Skin of body (tissue), 2 donors: ENCODE measurements around the gene TRMT11. TPM values are rescaled to one million over a fixed set of nuclear protein-coding genes. Genes with fewer than 3 reads are reported as not detected.
"Not testable (repeated sequence)": the region's sequence is repeated elsewhere in the genome, so short reads cannot be mapped to it uniquely, and the experiment has no call there.

Experiments
- DNase-seq: peaks from one replicate; lab custom pipeline; 2025; lab: John Stamatoyannopoulos, UW
- total RNA-seq: library from RNA; depleted of rRNA; stranded (reverse); fragments of >200 nt; gene quantifications from one replicate; pipeline ENCODE4 v1.2.3, GENCODE V29; 2014

TRMT11 gene
- total RNA-seq, 1 donor from 2014 or later: 23.9 TPM

DNA sequence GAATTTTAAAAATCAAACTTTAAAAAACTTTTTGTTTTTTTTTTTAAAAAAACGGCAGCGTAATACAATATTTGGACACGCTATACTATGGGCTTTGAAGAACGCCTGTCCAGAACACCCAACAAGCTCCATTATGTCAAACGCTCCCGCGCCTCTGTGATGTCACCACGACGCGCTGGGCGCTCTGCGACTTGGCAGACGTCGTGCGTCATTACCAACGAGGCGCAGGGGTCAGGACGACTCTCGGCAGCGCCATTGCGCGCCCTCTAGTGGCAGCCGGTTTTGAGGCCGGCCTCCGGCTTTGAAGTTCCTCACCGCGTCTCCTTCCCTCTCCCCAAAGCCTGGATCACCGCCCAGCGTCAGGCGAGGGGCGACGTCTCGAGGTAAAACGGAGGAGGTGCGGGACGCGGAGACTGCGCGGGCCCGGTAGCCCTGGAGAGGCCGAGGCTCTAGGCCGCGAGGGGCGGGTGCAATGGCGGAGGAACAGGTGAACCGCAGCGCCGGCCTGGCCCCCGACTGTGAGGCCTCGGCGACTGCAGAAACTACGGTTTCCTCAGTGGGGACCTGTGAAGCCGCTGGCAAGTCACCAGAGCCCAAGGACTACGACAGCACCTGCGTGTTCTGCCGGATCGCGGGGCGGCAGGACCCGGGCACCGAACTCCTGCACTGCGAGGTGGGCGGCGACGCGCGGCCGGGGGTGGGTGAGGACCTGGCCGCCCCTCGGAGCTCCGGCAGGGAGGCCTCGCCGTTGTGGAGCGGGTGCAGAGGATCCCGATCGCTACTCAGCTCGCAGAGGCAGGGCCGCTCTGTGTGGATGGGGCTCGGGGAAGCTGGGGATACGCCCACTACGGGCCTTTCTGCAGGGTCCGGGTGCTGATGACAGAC lies 29.6 kb upstream of the TRMT11 start, which contains the start of gene HINT3:
Gene HINT3 (plus strand): TSS at position 265 of the 885 bp plus-strand sequence. CDS start 208 bp downstream, at position 473.
- peak; percentile 96 for DNase-seq

DNA sequence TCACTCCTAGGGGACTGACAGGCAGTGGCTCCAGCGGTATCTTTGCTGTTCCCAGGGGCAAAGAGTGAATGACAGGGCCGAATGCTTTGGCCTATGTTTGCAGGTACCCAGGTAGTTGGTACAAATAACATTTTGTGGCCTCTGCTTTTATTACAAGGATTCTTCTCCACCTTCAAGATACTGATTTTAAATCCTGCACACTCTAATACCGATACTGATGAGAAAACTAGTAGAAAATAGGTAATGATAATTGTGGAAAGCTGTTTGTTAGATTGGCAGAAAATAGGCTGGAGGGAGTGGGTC lies 29.0 kb upstream of the TRMT11 start:
- DNase-seq: no peak

DNA sequence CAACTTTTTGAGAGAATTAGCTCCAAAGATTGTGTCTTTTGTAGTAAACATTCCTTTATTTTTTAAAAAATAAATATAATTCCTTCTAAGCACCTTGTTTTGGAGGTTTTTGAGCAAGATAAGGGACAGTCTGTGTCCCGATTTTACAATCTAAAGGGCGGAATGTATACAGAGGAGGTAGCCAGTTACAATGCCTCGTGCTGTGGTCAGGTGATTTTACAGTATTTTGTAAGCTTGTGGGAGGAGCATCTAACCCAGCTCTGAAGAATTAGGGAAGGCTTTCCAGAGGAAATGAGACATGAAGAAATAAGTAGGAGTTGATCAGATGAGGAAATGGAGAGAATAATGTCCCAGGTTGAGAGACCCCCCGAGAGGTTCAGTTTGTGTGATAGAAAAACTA lies 28.5 kb upstream of the TRMT11 start:
- no peak for DNase-seq

DNA sequence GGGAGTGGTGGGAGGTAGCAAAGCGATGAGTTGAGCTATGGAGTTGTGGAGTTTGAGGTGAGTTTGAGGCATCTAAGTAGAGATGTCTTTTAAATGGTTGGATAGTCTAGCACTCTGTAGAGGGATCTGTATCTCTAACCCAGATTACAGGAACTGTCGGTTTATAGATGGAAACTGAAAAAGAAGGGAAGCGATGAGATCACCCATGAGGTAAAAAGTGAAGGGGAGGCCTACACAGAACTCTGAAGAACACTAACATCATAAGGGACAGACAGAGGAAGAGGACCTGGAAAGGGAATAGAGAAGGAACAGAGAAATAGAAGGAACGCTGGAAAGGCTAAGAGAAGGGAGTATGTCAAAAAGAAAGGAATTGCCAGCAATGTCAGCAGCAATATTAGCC lies 27.3 kb upstream of the TRMT11 start:
- DNase-seq: no peak

DNA sequence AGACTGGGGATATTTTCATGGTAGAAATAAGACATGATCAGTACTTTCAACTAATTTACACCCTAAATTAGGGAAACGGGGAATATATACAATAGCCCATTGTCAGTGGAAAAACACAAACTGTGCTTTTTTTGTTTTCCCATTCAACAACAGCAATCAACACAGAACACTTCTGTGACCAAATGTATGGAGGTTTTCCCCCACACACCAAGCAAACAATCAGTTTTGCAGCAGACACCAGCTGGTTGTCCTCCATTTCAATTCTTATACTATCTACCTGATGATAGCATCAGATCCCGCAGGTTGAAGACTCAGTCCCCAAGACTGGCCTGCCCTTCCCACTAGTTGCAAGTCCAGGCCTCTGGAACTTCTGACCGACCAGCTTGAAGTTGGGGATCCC lies 25.2 kb upstream of the TRMT11 start:
- no peak for DNase-seq

DNA sequence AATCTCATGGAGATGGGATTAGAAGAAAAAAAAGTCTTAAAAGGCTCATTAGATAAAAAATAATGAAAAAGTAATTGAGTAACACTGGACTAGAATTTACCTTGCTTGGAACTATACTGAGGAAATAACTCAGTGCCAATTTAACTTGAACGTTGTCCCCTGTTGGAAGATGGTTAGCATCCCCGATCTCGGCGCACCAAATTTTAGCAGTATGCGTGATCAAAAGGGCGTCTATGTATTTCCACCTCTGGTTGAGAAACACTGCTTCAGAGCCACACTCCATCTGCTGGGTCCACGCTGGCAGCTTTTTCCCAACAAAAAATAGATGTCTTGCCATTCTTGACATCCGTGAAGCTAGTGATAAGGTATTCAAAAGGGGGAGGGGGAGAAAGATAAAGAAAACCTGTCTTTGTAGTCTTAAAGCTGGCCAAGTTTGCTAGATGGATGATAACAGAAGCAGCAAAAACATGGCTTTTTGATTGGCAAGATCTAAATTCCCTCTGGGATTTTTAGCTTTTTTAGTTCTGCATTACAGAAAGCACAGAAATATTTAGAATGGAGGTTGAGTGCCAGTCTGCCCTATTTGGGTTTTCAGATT lies 23.3 kb upstream of the TRMT11 start:
- no peak for DNase-seq

DNA sequence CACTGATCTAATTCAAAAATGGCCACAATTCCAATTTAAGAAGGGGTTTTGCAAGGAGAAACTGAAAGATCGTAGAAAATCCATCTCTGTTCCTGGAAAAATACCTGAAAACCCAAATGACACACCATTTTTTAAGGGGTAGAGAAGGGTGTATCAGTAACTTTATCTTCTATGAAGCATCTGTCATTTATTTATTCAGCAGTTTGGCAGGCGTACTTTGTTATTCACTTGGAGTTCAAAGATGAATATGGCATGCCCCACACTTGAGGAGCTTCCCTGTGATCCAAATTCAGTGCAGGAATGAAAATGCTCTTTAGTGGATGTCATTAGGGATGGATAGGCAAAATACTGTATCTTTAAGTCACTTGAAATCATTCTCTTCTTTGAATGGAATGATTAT lies 22.5 kb upstream of the TRMT11 start:
- DNase-seq: no peak

DNA sequence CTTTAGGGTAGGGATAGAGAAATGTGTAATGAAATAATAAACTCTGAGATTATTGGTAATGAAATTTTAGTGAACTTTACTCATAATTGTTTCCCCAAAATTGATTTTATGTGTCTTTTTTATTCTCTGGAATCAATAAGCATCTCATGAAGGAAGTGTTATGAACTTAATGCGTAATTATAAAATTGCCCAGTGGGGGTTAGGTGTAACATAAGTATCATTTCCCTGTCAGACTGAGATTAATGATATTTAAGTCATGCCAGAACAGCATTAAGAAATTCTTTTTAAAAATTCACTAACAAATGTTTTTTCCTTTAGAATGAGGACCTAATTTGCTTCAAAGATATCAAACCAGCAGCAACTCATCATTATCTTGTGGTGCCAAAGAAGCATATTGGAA lies 19.8 kb upstream of the TRMT11 start:
- no peak for DNase-seq

DNA sequence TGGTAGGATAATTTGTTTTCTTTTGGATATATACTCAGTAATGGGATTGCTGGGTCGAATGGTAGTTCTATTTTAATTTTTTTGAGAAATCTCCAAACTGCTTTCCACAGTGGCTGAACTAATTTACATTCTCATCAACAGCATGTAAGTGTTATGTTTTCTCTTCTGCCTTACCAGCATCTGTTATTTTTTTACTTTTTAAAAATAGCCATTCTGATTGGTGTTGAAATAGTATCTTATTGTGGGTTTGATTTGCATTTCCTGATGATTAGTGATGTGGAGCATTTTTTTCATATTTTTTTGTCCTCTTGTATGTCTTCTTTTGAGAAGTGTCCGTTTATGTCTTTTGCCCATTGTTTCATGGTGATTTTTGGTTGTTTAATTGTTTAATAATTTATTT lies 17.8 kb upstream of the TRMT11 start:
- no peak for DNase-seq

DNA sequence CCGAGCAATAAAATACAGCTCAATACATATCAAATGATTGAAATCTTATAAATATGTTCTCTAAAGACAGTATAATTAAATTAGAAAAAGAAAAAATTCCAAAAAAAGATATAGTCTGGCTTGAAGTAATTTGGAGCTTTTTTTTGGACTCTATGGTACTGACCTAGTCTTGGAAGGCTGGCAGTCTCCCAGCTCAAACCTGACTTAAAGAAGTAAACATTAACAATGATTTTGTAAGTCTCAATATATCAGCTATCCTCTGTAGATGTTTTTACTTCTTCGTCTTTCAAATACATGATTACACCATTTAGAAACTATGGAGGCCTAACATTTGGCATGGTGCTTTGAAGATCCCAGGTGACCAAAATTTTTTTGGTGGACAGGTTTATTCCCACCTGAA lies 15.6 kb upstream of the TRMT11 start:
- DNase-seq: no peak

DNA sequence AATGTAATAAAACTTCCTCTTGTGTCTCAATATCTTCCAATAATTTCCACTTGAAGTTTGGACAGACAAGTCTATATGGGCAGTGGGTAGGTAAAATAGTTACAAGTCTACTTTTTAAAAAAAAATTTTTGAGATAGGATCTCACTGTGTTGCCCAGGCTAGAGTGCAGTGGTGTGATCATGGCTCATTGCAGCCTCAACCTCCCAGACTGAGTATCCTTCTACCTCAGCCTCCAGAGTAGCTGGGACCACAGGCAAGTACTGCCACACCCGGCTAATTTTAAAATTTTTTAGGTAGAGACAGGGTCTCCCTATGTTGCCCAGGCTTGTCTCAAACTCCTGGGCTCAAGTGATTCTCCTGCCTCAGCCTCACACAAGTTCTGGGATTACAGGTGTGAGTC lies 13.9 kb upstream of the TRMT11 start:
- DNase-seq: not testable (repeated sequence)

DNA sequence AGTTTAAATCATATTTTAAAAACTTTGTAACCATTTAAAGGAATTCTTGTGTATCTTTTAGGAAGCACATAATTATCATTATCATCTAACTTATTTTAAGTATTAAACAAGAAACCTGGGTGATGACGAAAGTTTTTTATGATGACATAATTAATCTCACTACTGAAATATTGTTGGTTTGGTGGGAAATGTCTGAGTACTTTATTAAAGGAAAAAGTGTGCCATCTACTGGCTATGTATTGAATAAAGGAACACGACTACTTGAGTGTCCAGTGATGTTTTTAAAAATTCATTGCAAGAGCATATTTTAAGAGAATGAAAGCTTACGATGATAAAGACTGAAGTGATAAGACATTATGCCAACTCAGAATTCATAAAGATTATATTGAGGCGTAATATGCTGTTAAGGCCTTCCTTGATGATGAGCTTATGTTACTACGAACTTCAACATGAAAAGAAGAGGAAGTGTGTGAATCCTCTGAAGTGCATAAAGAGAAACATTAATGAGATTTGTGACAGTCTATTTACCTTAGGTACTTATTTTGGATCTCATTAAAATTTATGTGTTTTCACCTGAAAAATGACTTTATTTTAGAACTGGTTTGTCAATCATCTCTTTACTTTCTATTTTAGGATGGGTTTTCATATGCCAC lies 12.0 kb upstream of the TRMT11 start:
- peak; percentile 43 for DNase-seq

DNA sequence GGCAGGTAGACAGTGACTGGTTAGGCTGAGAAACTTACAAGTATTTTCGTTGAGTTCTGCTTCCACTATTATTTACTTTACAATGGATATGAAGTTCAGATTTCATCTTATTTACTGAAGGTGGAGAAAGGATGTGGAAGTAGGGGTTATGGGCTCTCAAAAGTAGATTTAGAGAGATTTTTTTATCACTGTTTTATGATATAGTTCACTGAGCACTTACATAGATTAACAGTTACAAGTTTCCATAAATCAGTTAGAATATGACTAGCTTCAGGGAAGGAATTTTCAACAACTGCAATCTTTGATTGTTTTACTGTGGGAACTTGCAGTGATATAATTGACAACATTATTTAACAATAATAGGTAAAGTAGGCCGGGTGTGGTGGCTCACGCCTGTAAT lies 7.2 kb upstream of the TRMT11 start:
- DNase-seq: no peak

DNA sequence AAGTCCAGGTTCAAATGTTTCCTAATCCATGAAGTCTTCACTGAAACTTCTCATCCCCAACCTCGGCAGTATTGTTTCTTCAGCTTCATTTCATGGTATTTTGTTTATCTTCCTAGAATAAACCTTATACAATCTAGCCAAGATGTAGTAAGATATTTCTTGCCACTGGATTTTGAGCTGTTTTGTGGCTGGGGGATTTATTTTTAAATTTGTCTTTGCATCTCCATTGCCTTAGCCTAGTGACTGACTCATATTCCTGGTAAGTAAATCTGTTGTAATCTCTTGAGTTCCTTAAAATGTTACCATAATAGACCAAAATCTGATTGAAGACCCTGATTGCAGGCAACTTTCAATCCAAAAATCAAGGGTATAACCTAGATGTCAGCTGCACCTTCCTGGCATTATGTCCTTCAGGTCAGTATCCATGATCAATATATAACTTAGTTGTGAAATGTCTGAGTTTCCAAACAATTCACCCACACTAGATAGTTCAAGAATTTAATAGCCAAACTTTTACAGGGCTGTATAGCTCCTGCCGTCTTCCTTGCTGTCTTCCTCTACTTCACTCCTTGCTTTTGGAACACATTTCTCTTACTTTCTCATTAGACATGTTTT lies 4.7 kb upstream of the TRMT11 start:
- no peak for DNase-seq

DNA sequence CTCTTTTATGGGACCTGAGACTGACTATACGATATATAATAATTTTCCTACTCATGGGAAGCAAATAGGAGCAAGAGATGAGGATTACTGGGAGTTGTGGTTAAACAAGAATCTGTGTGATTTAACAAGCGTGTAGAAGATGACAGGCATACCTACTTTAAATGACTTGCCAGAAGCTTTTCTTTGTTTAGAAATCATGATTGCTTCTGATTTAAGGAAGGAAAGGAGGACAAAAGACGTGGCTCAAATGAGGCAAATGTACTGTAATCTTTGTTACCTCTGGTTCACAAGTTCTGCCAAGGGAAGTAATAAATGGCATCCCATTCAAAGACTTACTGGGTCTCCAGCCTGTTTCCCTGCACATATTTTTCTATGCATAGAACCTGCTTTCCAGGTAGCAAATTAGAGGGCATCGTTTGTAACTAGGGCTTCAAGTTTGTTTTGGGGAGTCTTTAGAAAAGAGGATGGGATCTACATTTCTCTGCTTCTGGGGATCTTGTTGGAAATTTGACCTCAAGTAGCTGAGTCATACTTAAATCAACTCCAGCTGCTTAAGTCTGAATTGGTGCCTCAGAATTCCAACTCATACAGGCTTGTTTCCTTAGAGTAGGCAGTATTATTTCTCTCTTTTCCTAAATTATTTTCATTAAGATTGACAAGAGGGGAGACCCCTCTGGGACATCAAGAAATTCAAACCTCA lies 2.9 kb upstream of the TRMT11 start:
- DNase-seq: no peak

DNA sequence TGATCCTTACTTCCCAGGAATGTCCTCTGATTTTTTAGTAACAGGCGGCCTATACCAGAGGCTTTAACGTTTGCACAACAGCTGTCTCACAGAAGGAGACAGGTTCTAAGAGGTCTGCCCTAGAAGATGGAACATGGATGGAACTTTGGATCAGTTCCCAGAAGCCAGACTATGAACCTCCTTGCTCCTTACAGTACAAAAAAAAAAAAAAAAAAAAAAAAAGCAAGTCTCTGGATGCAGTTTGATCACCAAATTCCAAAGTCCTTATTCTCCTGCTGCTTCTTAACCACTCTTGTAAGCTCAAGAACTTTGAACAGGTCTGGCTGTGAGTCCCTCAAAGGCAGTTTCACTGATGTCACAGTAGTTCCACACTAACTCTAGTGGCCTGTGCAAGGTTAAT lies 2.0 kb upstream of the TRMT11 start:
- DNase-seq: no peak

DNA sequence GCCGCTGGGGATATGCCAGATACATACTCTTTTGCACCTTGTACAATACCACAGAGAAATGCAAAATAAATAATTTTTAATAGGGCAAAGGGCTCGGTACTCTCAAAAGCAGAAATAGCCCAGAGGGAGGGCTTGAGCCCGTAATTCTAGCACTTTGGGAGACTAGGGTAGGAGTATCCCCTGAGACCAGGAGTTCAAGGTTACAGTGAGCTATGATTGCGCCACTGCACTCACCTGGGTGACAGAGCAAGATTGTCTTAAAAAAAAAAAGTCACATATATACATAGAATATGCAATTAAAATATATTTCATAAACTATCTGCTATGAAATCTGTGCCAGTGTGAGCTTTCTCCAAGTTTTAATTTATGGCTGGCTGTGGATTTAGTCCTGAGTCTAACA lies 818 bp upstream of the TRMT11 start:
- DNase-seq: no peak

DNA sequence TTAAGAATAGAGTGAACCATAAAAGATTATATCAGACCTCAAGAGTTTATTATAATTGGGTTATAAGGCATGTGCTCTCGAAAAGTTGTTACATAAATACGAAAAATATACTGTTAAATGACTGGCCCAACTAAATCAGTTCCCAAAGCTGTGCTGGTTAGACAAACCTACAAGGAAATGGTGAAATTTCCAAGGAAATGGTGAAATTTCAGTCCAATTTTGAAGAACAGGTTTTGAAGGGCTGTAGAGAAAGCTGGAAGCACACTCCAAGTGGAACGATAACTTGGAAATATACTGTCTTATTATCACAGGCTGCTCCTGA lies 400 bp upstream of the TRMT11 start:
- no peak for DNase-seq

DNA sequence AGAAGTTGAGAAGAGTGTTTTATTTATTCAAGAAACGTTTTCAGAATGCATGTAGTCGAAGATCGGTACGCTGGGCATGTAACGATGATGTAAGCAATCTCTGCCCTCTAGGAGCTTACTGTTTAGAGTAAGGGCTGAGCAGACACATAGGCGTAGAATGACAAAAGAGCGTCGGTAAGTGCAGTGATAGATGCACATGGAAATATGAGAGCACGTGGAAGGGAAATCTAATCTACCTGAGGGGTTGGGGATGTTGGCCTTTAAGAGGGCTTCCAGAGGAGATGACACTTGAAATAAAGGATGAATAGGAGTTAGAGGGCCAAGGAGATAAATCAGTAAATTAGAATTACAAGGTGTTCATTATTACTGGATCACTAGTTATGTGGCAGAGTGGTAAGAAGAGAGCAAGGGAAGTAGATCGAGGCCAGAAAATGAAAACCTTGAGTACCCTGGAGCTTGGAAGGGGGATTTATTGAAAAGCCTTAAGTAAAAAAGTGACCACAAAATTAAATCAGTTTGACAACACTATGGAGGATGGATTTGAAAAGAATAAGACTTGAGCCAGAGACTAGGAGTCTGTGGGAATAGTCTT lies 782 bp downstream of the TRMT11 start:
- DNase-seq: no peak

DNA sequence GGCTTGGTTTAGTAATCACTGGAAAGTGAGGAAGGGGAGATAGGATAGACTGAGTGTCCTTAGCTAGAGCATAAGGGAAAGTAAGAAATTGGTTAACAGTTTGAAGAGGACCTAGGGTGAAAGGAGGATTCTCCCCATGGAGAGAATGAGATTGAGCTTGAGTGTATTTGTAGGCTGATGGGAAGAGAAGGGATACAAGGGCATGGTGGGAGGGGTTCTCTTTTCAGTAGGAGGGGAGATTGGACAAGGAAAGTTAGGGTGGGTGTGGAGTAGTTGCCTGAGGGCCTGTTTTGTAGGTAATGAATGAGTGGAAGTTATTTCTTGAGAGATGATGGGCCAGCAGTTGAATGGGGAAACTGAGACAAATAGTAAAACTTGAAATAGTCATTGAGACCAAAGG lies 1.9 kb downstream of the TRMT11 start:
- no peak for DNase-seq

DNA sequence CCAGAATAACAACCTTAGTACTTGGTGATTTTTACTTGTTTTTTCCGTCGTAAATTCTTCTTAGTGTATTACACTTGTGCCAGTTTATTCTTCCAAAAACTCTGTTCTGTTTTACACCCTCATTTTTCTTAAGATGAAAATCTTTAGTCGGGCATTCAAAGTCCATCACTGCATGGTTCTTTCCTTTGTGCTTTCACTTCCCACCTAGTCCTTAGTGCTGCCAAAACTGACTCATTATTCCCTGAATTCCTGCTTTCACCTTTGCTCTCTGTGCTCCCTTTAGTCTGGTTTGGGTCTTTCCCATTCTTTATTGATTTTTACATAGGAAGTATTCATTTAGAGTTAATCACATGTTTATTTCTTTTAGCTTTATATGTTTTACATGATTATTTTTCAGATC lies 3.3 kb downstream of the TRMT11 start:
- no peak for DNase-seq
